G401.6 (cell line): Measurements from ENCODE around the gene GRIK4.

ENCODE experiments used
- FAIRE-seq: peaks from 2 replicates; lab custom pipeline; 2012; peaks lifted over from hg19 to GRCh38; lab: Jason Lieb, UNC

Gene GRIK4

GRCh38 chr11:120842195-120842594 lies 330.6 kb downstream of the GRIK4 start:
- no peak for FAIRE-seq

DNA sequence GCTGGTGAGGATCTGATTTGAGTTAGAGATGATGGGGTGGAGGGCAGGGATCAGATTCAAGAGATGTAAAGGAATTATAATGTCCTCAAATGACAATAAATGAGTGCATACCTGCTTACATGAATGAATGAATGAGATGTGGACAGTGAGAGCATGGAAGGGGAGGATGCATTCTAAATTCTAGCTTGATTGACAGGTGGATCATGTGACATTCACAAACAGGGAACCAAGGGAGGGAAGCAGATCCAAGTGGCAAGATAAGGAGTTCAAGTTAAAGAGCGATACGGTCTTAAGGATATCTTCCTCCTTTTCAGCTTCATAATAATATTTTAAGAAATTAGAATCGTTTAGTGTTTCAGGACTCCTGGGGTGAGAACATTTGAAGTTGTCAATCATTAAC lies 341.9 kb downstream of the GRIK4 start:
- no peak for FAIRE-seq

DNA sequence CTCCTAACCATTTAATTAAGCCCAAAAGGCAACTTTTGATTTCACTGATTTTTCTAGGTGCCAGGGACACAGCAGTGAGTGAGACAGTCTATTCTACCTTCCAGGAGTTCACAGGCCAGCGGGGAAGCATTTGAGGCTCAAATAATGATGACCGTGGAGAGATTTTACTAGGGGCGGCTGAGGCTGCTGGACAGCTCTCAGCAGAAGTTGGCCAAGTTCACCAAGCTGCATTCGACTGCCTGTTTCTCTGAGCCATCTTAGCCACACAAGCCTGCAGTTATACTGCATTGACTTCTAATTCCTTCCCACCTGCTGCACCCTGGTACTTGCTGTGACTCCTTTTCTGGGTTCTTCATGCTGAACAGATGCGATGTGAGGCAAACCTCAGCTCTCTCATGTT lies 343.4 kb downstream of the GRIK4 start:
- no peak for FAIRE-seq

DNA sequence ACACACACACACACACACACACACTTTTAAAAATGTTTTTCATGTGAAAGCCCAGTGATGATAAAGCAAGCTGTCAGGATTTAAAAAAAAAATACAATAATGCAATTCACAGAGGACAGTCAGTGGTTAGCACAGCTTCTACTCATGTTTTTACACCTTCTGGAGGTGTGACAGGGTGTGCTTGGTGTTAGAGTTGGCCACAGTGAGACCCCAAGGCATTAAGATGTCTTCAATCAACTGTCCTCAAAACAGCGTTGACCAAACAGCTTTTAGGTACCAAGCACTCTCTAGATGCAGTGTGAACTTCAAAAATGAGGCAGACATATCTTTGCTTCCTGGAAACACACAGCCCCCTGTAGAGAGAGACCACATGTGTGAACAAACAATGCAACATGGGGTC lies 346.0 kb downstream of the GRIK4 start:
- no peak for FAIRE-seq

DNA sequence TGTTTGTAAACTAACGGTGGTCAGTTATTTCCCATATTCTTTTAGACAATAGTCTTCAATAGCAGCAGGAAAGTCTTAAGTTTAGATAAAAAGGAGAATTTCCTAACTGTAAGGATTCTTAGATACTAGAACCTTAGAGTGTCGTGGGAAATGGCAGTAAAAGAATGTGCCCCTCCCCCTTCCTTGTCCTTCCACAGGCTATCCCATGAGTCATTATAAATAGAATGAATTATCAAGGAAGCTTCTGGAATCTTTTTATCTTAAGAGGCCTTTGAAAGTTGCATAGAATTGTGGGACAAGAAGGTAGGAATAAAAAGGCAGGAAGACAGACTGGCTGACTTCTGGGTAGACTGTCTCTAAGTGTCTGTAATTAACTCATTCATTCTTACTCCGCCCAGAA lies 347.2 kb downstream of the GRIK4 start:
- no peak for FAIRE-seq

- FAIRE-seq = no peak
Observed at GRCh38 chr11:120859552-120860295, 348.2 kb downstream of the GRIK4 start.

DNA sequence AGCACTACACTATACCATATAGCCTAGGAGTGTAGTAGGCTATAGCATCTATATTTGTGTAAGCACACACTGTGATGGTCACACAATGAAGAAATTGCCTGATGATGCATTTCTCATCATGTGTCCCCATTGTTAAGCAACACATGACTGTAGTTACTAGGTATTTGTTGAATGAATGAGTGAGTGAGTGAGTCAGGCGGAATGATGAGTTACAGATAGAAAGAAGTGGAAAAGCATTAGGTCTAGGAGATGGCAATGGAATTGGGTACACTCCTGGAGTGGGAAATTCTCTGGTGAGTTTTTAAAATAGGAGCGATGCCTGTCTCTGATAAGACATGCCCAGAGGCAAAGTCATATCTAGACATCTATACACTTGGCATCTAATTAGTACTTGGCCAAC lies 351.8 kb downstream of the GRIK4 start:
- no peak for FAIRE-seq

DNA sequence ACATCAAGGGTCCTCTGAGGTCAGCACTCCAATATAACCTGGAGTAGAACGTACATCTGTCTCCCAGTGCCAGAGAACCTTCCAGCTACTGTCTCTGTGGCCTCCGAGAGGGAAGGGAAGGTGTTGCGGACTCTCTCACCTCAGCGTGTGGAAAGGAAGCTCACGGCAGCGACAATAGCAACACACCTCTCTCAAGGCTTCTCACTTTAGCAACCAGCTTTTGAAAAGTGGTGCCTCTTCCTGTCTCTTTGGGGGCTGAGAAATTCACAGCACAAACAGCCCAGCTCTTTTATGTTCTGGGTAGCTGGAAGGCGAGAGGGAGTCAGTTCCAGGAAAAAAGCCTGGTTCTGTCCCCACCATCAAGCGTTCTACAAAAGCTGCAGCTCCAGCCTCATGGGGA lies 355.5 kb downstream of the GRIK4 start:
- no peak for FAIRE-seq

DNA sequence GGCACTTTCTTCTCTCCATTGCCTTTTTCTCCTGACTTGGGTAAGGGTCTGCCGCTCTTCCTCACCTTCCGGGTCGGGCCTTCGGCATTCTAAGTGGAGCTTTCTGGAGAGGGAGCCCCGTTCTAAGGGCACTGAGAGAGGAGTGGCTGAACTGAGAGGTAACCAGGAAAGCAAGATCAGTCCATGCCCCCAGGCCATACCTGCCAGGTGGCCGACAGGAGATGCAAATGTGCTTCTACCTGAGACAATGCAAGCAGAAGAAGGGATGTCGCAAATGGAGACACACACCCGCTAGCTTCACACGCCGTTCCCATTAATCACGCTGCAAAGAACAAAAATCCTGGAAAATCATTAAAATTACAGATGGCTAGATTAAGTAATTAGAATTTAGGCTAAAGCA lies 356.0 kb downstream of the GRIK4 start:
- no peak for FAIRE-seq

- no peak for FAIRE-seq
Observed at GRCh38 chr11:120867988-120868387, 356.4 kb downstream of the GRIK4 start.

DNA sequence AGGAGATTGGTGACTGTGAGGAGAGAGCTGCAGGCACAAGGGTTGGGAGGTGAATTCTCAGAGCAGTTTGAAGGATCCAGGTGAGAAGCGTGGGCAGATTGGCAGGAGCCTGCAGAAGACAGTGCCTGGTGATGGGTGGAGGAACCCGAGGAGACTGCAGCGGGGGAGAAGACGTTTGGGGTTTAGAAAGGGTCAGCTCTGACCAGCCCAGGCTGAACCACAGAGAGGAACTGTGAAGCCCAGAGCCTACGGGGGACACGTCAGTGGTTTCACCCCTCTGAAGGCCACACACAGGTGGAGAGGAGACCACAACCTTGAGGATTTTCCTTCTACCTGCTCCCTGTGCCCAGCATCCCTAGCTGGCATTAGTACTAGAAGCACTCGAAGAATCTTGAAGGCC lies 357.5 kb downstream of the GRIK4 start:
- no peak for FAIRE-seq

GRCh38 chr11:120869516-120870011 lies 358.0 kb downstream of the GRIK4 start:
- no peak for FAIRE-seq

- FAIRE-seq = no peak
Observed at GRCh38 chr11:120871194-120871593, 359.6 kb downstream of the GRIK4 start.

DNA sequence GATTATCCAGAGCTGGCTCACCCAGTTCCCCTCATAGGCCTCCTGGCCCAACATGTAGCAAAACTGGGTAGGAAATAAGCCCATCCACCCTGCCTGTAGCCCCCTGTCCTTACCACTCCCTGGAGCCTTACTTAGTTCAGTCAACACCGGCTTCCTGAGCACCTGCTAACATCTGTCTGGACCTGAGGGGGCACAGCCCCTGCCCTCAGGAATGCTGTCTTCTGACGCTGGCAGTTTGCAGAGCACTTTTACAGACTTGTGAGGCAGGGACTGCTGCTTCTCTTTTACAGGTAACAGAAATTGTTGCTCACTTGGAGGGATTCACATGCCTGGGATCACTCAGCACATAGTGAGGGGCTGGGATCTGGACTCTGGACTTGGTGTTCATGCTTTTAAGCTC lies 360.4 kb downstream of the GRIK4 start:
- FAIRE-seq = no peak

DNA sequence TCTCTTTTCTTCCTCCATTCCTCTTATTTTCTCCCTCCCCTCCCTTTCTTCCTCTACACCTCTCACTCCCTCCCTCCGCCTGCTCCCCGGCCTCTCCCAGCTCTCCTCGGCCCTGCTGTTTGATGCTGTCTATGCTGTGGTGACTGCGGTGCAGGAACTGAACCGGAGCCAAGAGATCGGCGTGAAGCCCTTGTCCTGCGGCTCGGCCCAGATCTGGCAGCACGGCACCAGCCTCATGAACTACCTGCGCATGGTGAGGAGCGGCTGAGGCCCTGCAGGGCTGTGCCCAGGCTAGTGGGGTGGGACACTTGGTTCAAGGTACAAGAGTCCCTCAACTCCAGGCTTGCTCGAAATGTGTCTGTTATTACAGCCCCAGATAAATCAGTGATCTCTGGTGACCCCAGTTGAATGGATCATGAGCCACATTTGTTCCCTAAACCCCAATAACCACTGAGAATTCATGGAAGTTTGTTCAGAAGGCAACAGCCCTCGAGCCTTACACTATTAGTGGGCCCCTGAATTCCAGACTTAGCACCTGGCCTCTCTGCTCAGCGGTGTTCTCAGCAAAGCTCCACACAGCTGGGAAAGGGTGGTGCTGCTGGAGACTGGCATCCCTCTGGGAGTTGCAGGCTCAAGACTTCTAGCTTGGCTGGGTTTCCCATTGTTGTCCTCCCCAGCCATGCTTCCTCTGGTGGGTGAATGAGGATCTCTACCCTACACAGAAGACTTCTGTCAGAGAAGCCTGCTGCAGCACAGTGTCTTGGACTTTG lies 362.6 kb downstream of the GRIK4 start:
- FAIRE-seq = no peak

- no peak for FAIRE-seq
Observed at GRCh38 chr11:120875986-120876385, 364.4 kb downstream of the GRIK4 start.

DNA sequence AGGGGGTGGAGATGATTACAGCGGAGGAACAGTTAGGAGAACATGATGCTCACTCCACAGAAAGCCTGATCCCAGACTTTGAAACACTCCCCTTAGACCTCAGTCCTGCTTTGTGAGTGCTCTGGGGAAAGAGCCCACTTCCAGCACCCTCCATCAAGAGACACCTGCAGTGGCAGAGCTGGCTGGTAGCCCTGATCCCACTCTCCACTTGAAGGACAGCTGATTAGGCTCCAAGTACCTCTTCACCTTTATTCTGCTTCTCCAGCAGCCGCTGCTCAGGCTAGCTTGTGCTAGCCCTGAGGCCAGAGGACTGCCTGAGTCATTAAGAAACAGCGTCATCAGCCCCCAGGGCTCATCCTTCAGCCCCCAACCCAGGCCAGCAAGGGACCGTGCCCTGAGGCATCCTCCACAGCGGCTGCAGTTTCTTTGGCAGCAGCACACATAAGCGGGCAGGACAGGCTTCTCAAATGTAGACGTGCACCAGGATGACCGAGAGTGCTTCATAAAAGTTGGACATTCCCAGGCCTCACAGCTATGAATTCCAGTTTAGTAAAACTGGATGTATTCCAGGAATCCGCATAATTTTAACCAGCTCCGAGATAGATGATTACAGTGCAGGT lies 366.3 kb downstream of the GRIK4 start:
- no peak for FAIRE-seq

DNA sequence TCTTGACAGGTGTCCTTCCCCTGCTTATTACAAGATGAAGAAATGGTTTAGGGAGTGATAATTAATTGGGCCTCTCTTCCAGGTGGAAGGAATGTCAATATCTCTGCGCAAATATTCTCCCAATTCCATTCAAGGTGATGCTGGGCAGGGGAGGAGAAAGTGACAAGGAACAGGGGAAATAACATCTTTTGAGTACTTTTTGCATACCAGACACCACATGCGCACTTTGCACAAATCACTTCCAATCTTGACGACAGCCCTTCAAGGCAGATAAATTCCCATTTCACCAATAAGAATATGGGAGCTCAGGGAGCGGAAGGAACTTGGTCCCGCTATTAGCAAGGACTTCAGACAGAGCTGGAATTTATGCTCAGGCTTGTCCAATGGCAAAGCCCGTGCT lies 367.2 kb downstream of the GRIK4 start:
- FAIRE-seq = no peak

GRCh38 chr11:120880498-120881175 lies 369.1 kb downstream of the GRIK4 start:
- no peak for FAIRE-seq

- no peak for FAIRE-seq
Observed at GRCh38 chr11:120881596-120881995, 370.0 kb downstream of the GRIK4 start.

GRCh38 chr11:120882175-120882574 lies 370.6 kb downstream of the GRIK4 start:
- no peak for FAIRE-seq

DNA sequence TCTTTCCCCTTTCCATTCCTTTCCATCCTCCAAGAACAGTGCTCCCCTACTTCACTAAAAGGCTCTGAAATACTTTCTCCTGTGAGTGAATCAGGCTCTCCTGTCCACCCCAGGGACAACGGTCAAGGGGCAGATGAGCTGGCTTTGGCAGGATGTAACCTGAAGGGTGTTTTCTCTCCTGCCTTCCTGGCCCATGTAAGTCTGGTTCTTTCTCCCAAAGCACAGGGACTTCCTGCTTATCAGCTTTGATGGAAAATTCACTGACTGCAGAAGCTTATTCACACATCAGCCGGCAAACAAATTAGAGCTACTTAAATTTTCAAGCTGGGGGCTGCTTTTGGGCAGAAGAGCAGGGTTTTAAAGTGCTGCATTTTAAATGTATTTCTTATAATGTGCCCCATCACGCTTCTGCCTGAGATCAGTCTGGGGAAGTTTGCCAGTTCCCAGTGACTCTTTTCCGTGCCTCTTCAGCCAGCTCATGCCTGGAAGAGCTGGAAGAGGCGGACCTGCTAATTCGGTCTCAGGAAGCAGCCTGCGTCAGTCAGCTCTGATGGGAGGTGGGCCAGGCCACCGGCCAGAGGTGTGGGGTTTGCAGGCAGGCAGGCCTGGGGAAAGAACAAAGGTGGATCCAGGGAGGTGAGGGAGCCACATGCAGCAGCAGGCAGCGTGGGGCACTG lies 372.0 kb downstream of the GRIK4 start:
- no peak for FAIRE-seq
